HG02588 (cell line): ENCODE results near the gene OR4N5.
"Not testable (repeated sequence)": the region's sequence is repeated elsewhere in the genome, so short reads cannot be mapped to it uniquely, and the experiment has no call there.

ENCODE experiments used
- ATAC-seq: cut with Tn5 transposase; IDR thresholded peaks from one replicate; pipeline ENCODE4 v1.9.1; 2021; ENCODE audit warnings: mild to moderate bottlenecking, moderate library complexity; ENCODE audit not compliant: unreplicated experiment

OR4N5 gene

GRCh38 chr14:20138520-20138919, at the start of gene OR4N5:
Gene OR4N5, plus strand, starts transcription at chr14:20138820. Its CDS starts 4,916 bp downstream, at chr14:20143736.
- no peak for ATAC-seq

GRCh38 chr14:20092050-20092449, 46.6 kb upstream of the OR4N5 start:
- ATAC-seq, result no peak

GRCh38 chr14:20093442-20093841, 45.2 kb upstream of the OR4N5 start:
- ATAC-seq, result no peak

GRCh38 chr14:20098926-20099770, 39.5 kb upstream of the OR4N5 start:
- not testable (repeated sequence) for ATAC-seq

GRCh38 chr14:20110438-20110837, 28.2 kb upstream of the OR4N5 start, which contains the start of gene OR4K17:
Gene OR4K17, plus strand, starts transcription at chr14:20110739. Its CDS starts 6,761 bp downstream, at chr14:20117500.
- ATAC-seq, result no peak

- ATAC-seq, result no peak
Observed at GRCh38 chr14:20112321-20112720, 26.3 kb upstream of the OR4N5 start.

GRCh38 chr14:20116748-20117147, 21.9 kb upstream of the OR4N5 start:
- ATAC-seq, result no peak

GRCh38 chr14:20118795-20119194, 19.8 kb upstream of the OR4N5 start:
- no peak for ATAC-seq

- ATAC-seq, result no peak
Observed at GRCh38 chr14:20143911-20144310, 5.3 kb downstream of the OR4N5 start.

- no peak for ATAC-seq
Observed at GRCh38 chr14:20144820-20145219, 6.2 kb downstream of the OR4N5 start.

- ATAC-seq, result no peak
Observed at GRCh38 chr14:20164462-20164861, 25.8 kb downstream of the OR4N5 start.

- no peak for ATAC-seq
Observed at GRCh38 chr14:20167091-20167490, 28.5 kb downstream of the OR4N5 start.

GRCh38 chr14:20169852-20170251, 31.2 kb downstream of the OR4N5 start:
- ATAC-seq, result not testable (repeated sequence)

- ATAC-seq, result not testable (repeated sequence)
Observed at GRCh38 chr14:20174205-20174604, 35.6 kb downstream of the OR4N5 start.

- no peak for ATAC-seq
Observed at GRCh38 chr14:20176330-20176729, 37.7 kb downstream of the OR4N5 start.

GRCh38 chr14:20177433-20177974, 38.9 kb downstream of the OR4N5 start:
- no peak for ATAC-seq

GRCh38 chr14:20179218-20179617, 40.6 kb downstream of the OR4N5 start:
- ATAC-seq, result no peak

- ATAC-seq, result no peak
Observed at GRCh38 chr14:20179880-20180279, 41.3 kb downstream of the OR4N5 start.

- no peak for ATAC-seq
Observed at GRCh38 chr14:20180486-20180885, 41.9 kb downstream of the OR4N5 start.

GRCh38 chr14:20184181-20184580, 45.6 kb downstream of the OR4N5 start:
- no peak for ATAC-seq

- ATAC-seq, result no peak
Observed at GRCh38 chr14:20190596-20190995, 52.0 kb downstream of the OR4N5 start, which contains the start of gene OR11G2. Gene OR11G2, plus strand, starts transcription at chr14:20190896. Its CDS starts 6,542 bp downstream, at chr14:20197438.

GRCh38 chr14:20191396-20191795, 52.8 kb downstream of the OR4N5 start:
- no peak for ATAC-seq
